ENCODE results near the gene PTPN11. TPM values are rescaled to one million over a fixed set of nuclear protein-coding genes. Genes with fewer than 3 reads are reported as not detected.

The PTPN11 gene
- total and polyA plus RNA-seq, 7 experiments from 2014 or later = 43.5 to 94.7 (median 47.3) TPM

DNA sequence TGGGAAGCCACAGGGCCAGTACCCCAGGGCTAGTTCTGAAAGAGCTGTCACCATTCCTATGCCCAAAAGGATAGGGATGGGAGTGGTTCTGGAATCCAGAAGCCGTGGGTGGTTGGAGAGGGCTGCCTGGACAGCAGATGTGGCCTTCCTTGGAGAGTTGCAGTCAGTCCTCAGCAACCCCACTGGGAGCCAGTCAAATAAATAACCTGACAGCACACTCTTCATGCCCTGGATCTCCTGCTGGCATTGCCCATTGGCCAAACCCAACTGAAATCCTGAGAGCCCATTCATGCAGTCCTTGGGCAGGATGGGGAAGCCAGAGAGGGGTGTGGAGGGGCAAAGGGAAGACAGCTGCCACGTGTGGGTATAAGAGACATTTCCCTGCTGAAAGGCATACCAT is 128.2 kb downstream of the PTPN11 start:
- ChIA-PET CTCF (no interaction called here), POLR2A (no interaction called here)
- no peaks in the 10 kb centered on the region for H3K4me1 ChIP-seq (ENCODE audit: control insufficient read depth in 2 of 2, insufficient read depth in 2 of 2, low read length in 2 of 2)
- DNase-seq (no peak), ATAC-seq (no peak)
- H3K27ac Mint-ChIP-seq = no peak overlapping the region
- H3K4me3 Mint-ChIP-seq = no peak overlapping the region
- H3K9me3 Mint-ChIP-seq = peaks cover 0 to 1% (median 0%) of the 10 kb centered on the region in 11 donors
- intact Hi-C loops (cut with micrococcal nuclease) = no loop called here
- no peaks in the 10 kb centered on the region for H3K4me1 Mint-ChIP-seq
- peaks cover 5 to 46% (median 17%) of the 10 kb centered on the region in 5 donors for H3K27me3 Mint-ChIP-seq
- H3K4me3 ChIP-seq (ENCODE audit: low read length) = no peak overlapping the region
- H3K27ac ChIP-seq (ENCODE audit: low read depth, low read length) = no peak overlapping the region
- no peaks in the 10 kb centered on the region for H3K36me3 Mint-ChIP-seq
- H3K9me3 ChIP-seq (ENCODE audit: control insufficient read depth in 2 of 3, low read length in 3 of 3) = no peaks in the 10 kb centered on the region
- H3K27me3 ChIP-seq (ENCODE audit: control insufficient read depth in 2 of 2, insufficient read depth in 2 of 2, low read length in 2 of 2) = no peaks in the 10 kb centered on the region
- no peaks in the 10 kb centered on the region for H3K36me3 ChIP-seq (ENCODE audit: control insufficient read depth in 2 of 3, insufficient read depth in 3 of 3, low read length in 3 of 3)

DNA sequence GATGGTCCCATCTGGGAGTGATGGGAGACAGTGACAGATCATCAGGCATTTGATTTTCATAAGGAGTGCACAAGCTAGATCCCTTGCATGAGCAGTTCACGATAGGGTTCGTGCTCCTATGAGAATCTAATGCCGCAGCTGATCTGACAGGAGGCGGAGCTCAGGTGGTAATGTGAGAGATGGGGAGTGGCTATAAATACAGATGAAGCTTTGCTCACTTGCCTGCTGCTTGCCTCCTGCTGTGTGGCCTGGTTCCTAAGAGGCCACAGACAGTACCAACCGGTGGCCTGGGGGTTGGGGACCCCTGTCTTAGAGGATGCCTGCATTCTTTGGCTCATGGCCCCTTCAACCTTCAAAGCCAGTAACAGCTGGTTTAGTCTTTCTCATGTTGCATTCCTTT is 130.3 kb downstream of the PTPN11 start:
- Histone ChIP-seq H3K9me3 (ENCODE audit: control insufficient read depth in 2 of 3, low read length in 3 of 3) (no peaks in the 10 kb centered on the region), H3K4me1 (ENCODE audit: control insufficient read depth in 2 of 2, insufficient read depth in 2 of 2, low read length in 2 of 2) (no peaks in the 10 kb centered on the region), H3K27me3 (ENCODE audit: control insufficient read depth in 2 of 2, insufficient read depth in 2 of 2, low read length in 2 of 2) (no peaks in the 10 kb centered on the region), H3K4me3 (ENCODE audit: low read length) (no peak overlapping the region), H3K27ac (ENCODE audit: low read depth, low read length) (no peak overlapping the region), H3K36me3 (ENCODE audit: control insufficient read depth in 2 of 3, insufficient read depth in 3 of 3, low read length in 3 of 3) (no peaks in the 10 kb centered on the region)
- no peaks in the 10 kb centered on the region for H3K4me1 Mint-ChIP-seq
- POLR2A ChIA-PET = no interaction called here
- H3K27ac Mint-ChIP-seq = no peak overlapping the region
- peaks cover 0 to 11% (median 5%) of the 10 kb centered on the region in 11 donors for H3K9me3 Mint-ChIP-seq
- intact Hi-C loops (cut with micrococcal nuclease) = no loop called here
- DNase-seq = no peak
- H3K4me3 Mint-ChIP-seq = no peak overlapping the region
- H3K27me3 Mint-ChIP-seq = peaks cover 5 to 51% (median 26%) of the 10 kb centered on the region in 5 donors
- no peaks in the 10 kb centered on the region for H3K36me3 Mint-ChIP-seq
- CTCF ChIA-PET = no interaction called here
- no peak for ATAC-seq

DNA sequence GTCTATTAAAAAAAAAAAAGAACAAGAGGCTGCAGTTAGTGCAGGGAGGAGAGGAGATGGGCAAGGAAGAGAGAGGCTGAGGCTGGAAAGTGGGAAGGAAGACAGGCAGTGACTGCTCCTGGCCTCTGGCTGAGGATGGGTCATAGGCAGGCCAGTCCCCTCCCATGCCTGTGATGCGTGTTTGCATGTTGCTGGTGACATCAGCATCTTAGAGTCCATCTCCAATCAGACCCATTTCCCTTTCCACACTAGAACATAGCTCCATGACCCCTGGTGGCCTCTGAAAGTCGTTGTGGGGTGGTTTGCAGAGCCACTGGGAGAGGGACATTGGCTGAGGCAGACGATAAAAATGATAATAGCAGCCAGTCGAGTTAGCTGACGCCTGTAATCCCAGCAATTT is 132.9 kb downstream of the PTPN11 start:
- ATAC-seq (no peak), DNase-seq (no peak)
- H3K9me3 Mint-ChIP-seq = peaks cover 0 to 11% (median 6%) of the 10 kb centered on the region in 11 donors
- no peaks in the 10 kb centered on the region for H3K9me3 ChIP-seq (ENCODE audit: control insufficient read depth in 2 of 3, low read length in 3 of 3)
- intact Hi-C loops (cut with micrococcal nuclease) = no loop called here
- no peak overlapping the region for H3K4me3 Mint-ChIP-seq
- no peaks in the 10 kb centered on the region for H3K36me3 Mint-ChIP-seq
- no peaks in the 10 kb centered on the region for H3K4me1 ChIP-seq (ENCODE audit: control insufficient read depth in 2 of 2, insufficient read depth in 2 of 2, low read length in 2 of 2)
- no peaks in the 10 kb centered on the region for H3K36me3 ChIP-seq (ENCODE audit: control insufficient read depth in 2 of 3, insufficient read depth in 3 of 3, low read length in 3 of 3)
- no peak overlapping the region for H3K27ac Mint-ChIP-seq
- POLR2A ChIA-PET = no interaction called here
- no peaks in the 10 kb centered on the region for H3K4me1 Mint-ChIP-seq
- H3K27me3 Mint-ChIP-seq = peaks cover 4 to 36% (median 26%) of the 10 kb centered on the region in 5 donors
- H3K4me3 ChIP-seq (ENCODE audit: low read length) = no peak overlapping the region
- CTCF ChIA-PET = no interaction called here
- H3K27ac ChIP-seq (ENCODE audit: low read depth, low read length) = no peak overlapping the region
- H3K27me3 ChIP-seq (ENCODE audit: control insufficient read depth in 2 of 2, insufficient read depth in 2 of 2, low read length in 2 of 2) = no peaks in the 10 kb centered on the region

DNA sequence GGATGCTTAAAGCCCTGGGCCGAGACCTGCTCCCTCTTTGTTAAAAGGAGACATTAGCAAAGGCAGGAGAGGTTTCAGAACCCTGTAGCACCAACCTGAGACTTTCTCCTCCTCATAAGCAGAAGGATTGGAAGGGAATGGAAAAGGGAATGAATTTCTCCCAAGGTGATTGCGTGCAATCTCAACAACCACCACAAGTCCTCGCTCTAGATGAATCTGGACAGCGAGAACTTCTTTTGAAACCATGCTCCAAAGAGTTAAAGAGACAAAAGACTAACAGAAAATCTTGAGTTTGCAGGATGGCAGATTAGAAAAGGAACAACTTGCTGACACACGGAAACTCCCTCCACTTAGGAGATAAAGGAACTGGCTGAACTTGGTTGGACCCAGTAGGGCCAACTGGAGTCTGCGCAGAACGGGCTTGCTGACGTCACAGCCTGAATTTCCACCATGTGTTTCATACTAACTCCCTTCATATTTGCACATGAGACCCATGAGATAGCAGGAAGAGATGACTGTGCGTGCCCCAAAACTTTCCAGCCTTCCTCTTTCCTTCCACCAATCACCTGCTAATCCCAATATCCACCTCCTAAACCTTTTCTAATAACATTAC is 137.0 kb downstream of the PTPN11 start:
- no peaks in the 10 kb centered on the region for H3K27me3 ChIP-seq (ENCODE audit: control insufficient read depth in 2 of 2, insufficient read depth in 2 of 2, low read length in 2 of 2)
- POLR2A ChIA-PET = no interaction called here
- H3K27ac Mint-ChIP-seq = no peak overlapping the region
- intact Hi-C loops (cut with micrococcal nuclease) = no loop called here
- H3K9me3 ChIP-seq (ENCODE audit: control insufficient read depth in 2 of 3, low read length in 3 of 3) = no peaks in the 10 kb centered on the region
- peaks cover 4 to 21% (median 12%) of the 10 kb centered on the region in 5 donors for H3K27me3 Mint-ChIP-seq
- ATAC-seq (no peak), DNase-seq (no peak)
- H3K27ac ChIP-seq (ENCODE audit: low read depth, low read length) = no peak overlapping the region
- no peaks in the 10 kb centered on the region for H3K4me1 ChIP-seq (ENCODE audit: control insufficient read depth in 2 of 2, insufficient read depth in 2 of 2, low read length in 2 of 2)
- H3K4me3 Mint-ChIP-seq = no peak overlapping the region
- CTCF ChIA-PET = no interaction called here
- no peaks in the 10 kb centered on the region for H3K36me3 ChIP-seq (ENCODE audit: control insufficient read depth in 2 of 3, insufficient read depth in 3 of 3, low read length in 3 of 3)
- no peaks in the 10 kb centered on the region for H3K36me3 Mint-ChIP-seq
- no peaks in the 10 kb centered on the region for H3K4me1 Mint-ChIP-seq
- no peak overlapping the region for H3K4me3 ChIP-seq (ENCODE audit: low read length)
- H3K9me3 Mint-ChIP-seq = peaks cover 0 to 11% (median 6%) of the 10 kb centered on the region in 11 donors

DNA sequence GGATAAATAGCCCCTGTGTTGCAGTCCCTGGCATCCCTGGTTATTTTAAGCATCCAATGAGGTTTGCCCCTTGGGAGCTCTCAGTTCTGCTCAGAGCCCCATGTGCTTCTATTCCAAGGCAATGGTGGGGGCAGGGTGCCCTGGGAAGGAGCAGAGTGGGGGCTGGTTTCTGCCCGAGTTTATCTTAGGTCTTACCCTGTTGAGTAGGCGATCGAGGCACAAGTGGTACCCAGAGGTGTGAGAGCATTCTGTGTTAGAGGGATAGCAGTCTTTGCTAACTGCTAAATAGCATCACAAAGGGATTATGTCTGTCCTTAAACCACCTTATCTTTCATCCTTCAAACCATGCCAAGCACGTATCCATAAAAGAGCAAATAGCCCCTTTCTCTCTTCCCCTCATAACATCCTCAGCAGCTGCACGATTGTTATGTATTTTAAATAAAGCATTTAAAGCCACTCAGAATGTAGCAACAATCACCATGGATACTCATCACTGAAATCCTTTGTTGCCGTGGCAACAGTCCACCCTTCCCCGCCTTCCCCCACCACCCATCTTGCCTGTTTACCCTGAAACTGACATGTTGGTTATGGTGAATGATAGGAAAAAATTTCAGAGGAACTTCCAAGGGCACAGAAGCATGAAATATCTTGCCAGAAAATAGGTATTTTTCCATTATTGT is 139.3 kb downstream of the PTPN11 start:
- Mint-ChIP-seq H3K27me3 (peaks cover 4 to 14% (median 10%) of the 10 kb centered on the region in 5 donors), H3K27ac (no peak overlapping the region), H3K36me3 (no peaks in the 10 kb centered on the region), H3K4me3 (no peak overlapping the region), H3K4me1 (no peaks in the 10 kb centered on the region), H3K9me3 (peaks cover 0 to 8% (median 4%) of the 10 kb centered on the region in 11 donors)
- no peaks in the 10 kb centered on the region for H3K27me3 ChIP-seq (ENCODE audit: control insufficient read depth in 2 of 2, insufficient read depth in 2 of 2, low read length in 2 of 2)
- intact Hi-C loops (cut with micrococcal nuclease) = no loop called here
- no peak overlapping the region for H3K4me3 ChIP-seq (ENCODE audit: low read length)
- no peaks in the 10 kb centered on the region for H3K9me3 ChIP-seq (ENCODE audit: control insufficient read depth in 2 of 3, low read length in 3 of 3)
- H3K4me1 ChIP-seq (ENCODE audit: control insufficient read depth in 2 of 2, insufficient read depth in 2 of 2, low read length in 2 of 2) = no peaks in the 10 kb centered on the region
- H3K27ac ChIP-seq (ENCODE audit: low read depth, low read length) = no peak overlapping the region
- DNase-seq = no peak
- POLR2A ChIA-PET = no interaction called here
- no peaks in the 10 kb centered on the region for H3K36me3 ChIP-seq (ENCODE audit: control insufficient read depth in 2 of 3, insufficient read depth in 3 of 3, low read length in 3 of 3)
- no peak for ATAC-seq
- CTCF ChIA-PET = no interaction called here

Other genes starting within 250 kb of the PTPN11 start
- 10 to 100 TPM; 44.9 to 57.7 (median 51.4) TPM for gene HECTD4, start 36.5 kb upstream of the PTPN11 start, total RNA-seq
- 1 to 10 TPM; 3.1 to 4.9 TPM for gene HECTD4, start 36.5 kb upstream of the PTPN11 start, polyA plus RNA-seq
- gene RPL6, start 9.3 kb upstream of the PTPN11 start, total RNA-seq = 1,000 to 10,000 TPM; 1,134 to 1,668 (median 1,601) TPM
- gene RPL6, start 9.3 kb upstream of the PTPN11 start, polyA plus RNA-seq = 100 to 1,000 TPM; 697 to 787 TPM